ENCODE results near the gene EFNA5. TPM values are rescaled to one million over a fixed set of nuclear protein-coding genes. Genes with fewer than 3 reads are reported as not detected.

The EFNA5 gene
- total and polyA plus RNA-seq, 2 of the 8 experiments (the other 6 are each of a cell fraction or from before 2014, with no cell fraction given): 9.6 to 21.8 TPM

DNA sequence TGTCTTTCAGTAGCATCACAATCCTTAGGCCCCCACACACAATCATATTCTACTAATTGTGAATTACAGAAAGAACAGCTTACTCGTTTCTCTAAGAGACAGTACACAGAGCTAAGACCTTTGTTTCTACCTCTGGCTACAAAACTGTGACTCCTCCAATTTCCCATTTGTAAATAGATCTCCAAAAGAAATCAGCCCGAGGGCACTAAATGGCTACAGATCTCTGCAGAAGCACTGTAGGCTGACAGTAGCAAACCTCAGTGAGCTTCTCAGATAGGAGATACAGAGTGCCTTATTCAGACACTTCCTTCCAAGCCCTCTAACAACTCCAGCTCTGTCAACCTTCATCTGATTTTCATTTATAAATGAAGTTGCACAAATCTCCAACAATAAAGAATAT lies 51.0 kb downstream of the EFNA5 start:
- CTCF ChIA-PET (ENCODE audit: partially characterized antibody): interaction anchor here (1.3 kb wide), 1 partner anchor 49 kb away, joined by 3 read pairs; no protein-coding TSS in a partner anchor
- TF ChIP-seq, protein P1, sequence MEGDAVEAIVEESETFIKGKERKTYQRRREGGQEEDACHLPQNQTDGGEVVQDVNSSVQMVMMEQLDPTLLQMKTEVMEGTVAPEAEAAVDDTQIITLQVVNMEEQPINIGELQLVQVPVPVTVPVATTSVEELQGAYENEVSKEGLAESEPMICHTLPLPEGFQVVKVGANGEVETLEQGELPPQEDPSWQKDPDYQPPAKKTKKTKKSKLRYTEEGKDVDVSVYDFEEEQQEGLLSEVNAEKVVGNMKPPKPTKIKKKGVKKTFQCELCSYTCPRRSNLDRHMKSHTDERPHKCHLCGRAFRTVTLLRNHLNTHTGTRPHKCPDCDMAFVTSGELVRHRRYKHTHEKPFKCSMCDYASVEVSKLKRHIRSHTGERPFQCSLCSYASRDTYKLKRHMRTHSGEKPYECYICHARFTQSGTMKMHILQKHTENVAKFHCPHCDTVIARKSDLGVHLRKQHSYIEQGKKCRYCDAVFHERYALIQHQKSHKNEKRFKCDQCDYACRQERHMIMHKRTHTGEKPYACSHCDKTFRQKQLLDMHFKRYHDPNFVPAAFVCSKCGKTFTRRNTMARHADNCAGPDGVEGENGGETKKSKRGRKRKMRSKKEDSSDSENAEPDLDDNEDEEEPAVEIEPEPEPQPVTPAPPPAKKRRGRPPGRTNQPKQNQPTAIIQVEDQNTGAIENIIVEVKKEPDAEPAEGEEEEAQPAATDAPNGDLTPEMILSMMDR (IDR thresholded peaks at IDR 0.05; ENCODE audit: control extremely low read depth in 1 of 3, insufficient read depth in 1 of 3, low read depth in 1 of 3, low read length in 3 of 3): no peak
- no peak for TF ChIP-seq EZH2 (IDR thresholded peaks at IDR 0.05; ENCODE audit: low read depth, low read length, severe bottlenecking)
- no peak for TF ChIP-seq SIRT6 (IDR thresholded peaks at IDR 0.05; ENCODE audit: low read length)
- TF ChIP-seq CEBPB (IDR thresholded peaks at IDR 0.05; ENCODE audit: low read depth, low read length): no peak
- TF ChIP-seq RNF2 (IDR thresholded peaks at IDR 0.05; ENCODE audit: borderline replicate concordance, low read depth, low read length, missing control alignments, poor library complexity, severe bottlenecking): no peak
- no peak for TF ChIP-seq BACH1 (IDR thresholded peaks at IDR 0.05; ENCODE audit: low read length)
- TF ChIP-seq TCF12 (IDR thresholded peaks at IDR 0.05; ENCODE audit: low read depth, low read length): no peak
- TF ChIP-seq SRF (IDR thresholded peaks at IDR 0.05; ENCODE audit: low read depth, low read length): no peak
- TF ChIP-seq, protein P2, sequence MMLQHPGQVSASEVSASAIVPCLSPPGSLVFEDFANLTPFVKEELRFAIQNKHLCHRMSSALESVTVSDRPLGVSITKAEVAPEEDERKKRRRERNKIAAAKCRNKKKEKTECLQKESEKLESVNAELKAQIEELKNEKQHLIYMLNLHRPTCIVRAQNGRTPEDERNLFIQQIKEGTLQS (IDR thresholded peaks at IDR 0.05; ENCODE audit: insufficient read depth, low read depth, low read length): no peak
- TF ChIP-seq, protein P3, sequence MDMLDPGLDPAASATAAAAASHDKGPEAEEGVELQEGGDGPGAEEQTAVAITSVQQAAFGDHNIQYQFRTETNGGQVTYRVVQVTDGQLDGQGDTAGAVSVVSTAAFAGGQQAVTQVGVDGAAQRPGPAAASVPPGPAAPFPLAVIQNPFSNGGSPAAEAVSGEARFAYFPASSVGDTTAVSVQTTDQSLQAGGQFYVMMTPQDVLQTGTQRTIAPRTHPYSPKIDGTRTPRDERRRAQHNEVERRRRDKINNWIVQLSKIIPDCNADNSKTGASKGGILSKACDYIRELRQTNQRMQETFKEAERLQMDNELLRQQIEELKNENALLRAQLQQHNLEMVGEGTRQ (IDR thresholded peaks at IDR 0.05; ENCODE audit: low read length): no peak

More for the DNA sequence above, 51.0 kb downstream of the EFNA5 start:
- Histone ChIP-seq H4K5ac (ENCODE audit: insufficient read length, low read depth, low read length) (no peak overlapping the region), H3K79me1 (ENCODE audit: low read depth, low read length) (no peaks in the 10 kb centered on the region), H3K9ac (replicated peaks in 1 of 4; ENCODE audit: extremely low read depth in 1 of 4, low read depth in 3 of 4, low read length in 3 of 4) (no peak overlapping the region), H3K4me1 (replicated peaks in 1 of 4; ENCODE audit: control insufficient read depth in 3 of 4, insufficient read depth in 4 of 4, low read length in 3 of 4) (no peaks in the 10 kb centered on the region), H3K4ac (replicated peaks; ENCODE audit: insufficient read length, low read depth, low read length) (no peak overlapping the region), H2BK120ac (replicated peaks; ENCODE audit: low read depth, low read length) (no peak overlapping the region), H4K91ac (replicated peaks; ENCODE audit: insufficient read length, low read length) (no peak overlapping the region), H3K36me3 (ENCODE audit: control insufficient read depth in 2 of 4, insufficient read depth in 4 of 4, low read length in 3 of 4) (no peaks in the 10 kb centered on the region), H2BK5ac (ENCODE audit: low read depth, low read length) (no peak overlapping the region), H2AK5ac (ENCODE audit: low read depth, low read length) (no peak overlapping the region), H2AFZ (ENCODE audit: low read length) (no peak overlapping the region), H3K23ac (ENCODE audit: insufficient read length) (no peak overlapping the region), H3K14ac (ENCODE audit: insufficient read length) (no peak overlapping the region), H3K4me3 (ENCODE audit: extremely low read depth in 1 of 4, insufficient read depth in 2 of 4, low read depth in 3 of 4, low read length in 4 of 4) (no peak overlapping the region), H3K27me3 (replicated peaks in 1 of 4; ENCODE audit: control insufficient read depth in 3 of 4, extremely low read depth in 1 of 4, insufficient read depth in 3 of 4, low read length in 3 of 4) (no peaks in the 10 kb centered on the region), H3K27ac (ENCODE audit: low read depth, low read length) (no peak overlapping the region), H3K56ac (replicated peaks; ENCODE audit: insufficient read length, low read depth, low read length) (no peak overlapping the region), H4K20me1 (replicated peaks in 1 of 2; ENCODE audit: control insufficient read depth in 1 of 2, insufficient read depth in 2 of 2, low read length in 2 of 2) (no peaks in the 10 kb centered on the region), H2BK15ac (ENCODE audit: low read length) (no peak overlapping the region), H2BK12ac (ENCODE audit: low read depth, low read length) (no peak overlapping the region), H2BK20ac (ENCODE audit: low read length) (no peak overlapping the region), H3K9me3 (ENCODE audit: insufficient read depth in 2 of 2, low read depth in 1 of 2, low read length in 1 of 2) (no peaks in the 10 kb centered on the region), H3K79me2 (ENCODE audit: control insufficient read depth in 1 of 2, insufficient read depth in 2 of 2, low read length in 2 of 2) (no peaks in the 10 kb centered on the region; a peak in 2 of 4 replicates), H3K23me2 (ENCODE audit: low read depth, low read length) (no peaks in the 10 kb centered on the region; the same call in 1 of the 2 replicates), H3K18ac (ENCODE audit: extremely low read depth, low read length) (no peak overlapping the region), H3K4me2 (ENCODE audit: insufficient read depth in 1 of 2, low read depth in 2 of 2, low read length in 2 of 2) (no peak overlapping the region), H4K8ac (ENCODE audit: extremely low read depth, insufficient read depth, low read length) (no peak overlapping the region)
- WGBS, 2 experiments (ENCODE audit: extremely low coverage in 1 of 2, insufficient coverage in 1 of 2, insufficient read length in 1 of 2, insufficient replicate concordance in 2 of 2, low coverage in 1 of 2, low lambda C conversion rate in 2 of 2, missing lambda C conversion rate in 1 of 2): 86% methylated on average over 2 of the region's 2 CpGs; no CpG with 5 or more reads in 1 of the 2 experiments
- FAIRE-seq (no peak), DNase-seq (ENCODE audit: low read depth in 1 of 2, low spot score in 2 of 2) (no peak)
- POLR2A ChIA-PET (ENCODE audit: partially characterized antibody): no interaction called here

All from H1 (cell line).